Right ventricle myocardium superior (tissue), 1 donor: ENCODE measurements around the gene ARHGEF19. TPM values are rescaled to one million over a fixed set of nuclear protein-coding genes. Genes with fewer than 3 reads are reported as not detected.
"Not testable (repeated sequence)": the region's sequence is repeated elsewhere in the genome, so short reads cannot be mapped to it uniquely, and the experiment has no call there.

Source experiments
- ATAC-seq: fragments of 200-7000 bp; cut with Tn5 transposase; one replicate; pipeline ENCODE4 v1.9.1; 2020; ENCODE audit warnings: mild to moderate bottlenecking; ENCODE audit not compliant: poor library complexity
- DNase-seq: peaks from one replicate; pipeline ENCODE4 v3.0.0-alpha.2; 2020
- intact Hi-C: fragments of 100-400 bp; cut with DNase I; formaldehyde crosslinking; loops from one replicate; pipeline ENCODE4 v1.11.2; 2022
- total RNA-seq: library from RNA; stranded (reverse); fragmentation: NEBNext Ultra II Directional; extraction: Animal tissue kit (Norgen Biotek cat#: 25700); gene quantifications from one replicate; pipeline ENCODE4 v1.2.1, GENCODE V29; 2021
- donor health status: DM: no; HTN: yes; CAD: no; lungs with severe emphysema.

ARHGEF19 gene
- total RNA-seq, 1 donor from 2014 or later, result 1.8 TPM

DNA sequence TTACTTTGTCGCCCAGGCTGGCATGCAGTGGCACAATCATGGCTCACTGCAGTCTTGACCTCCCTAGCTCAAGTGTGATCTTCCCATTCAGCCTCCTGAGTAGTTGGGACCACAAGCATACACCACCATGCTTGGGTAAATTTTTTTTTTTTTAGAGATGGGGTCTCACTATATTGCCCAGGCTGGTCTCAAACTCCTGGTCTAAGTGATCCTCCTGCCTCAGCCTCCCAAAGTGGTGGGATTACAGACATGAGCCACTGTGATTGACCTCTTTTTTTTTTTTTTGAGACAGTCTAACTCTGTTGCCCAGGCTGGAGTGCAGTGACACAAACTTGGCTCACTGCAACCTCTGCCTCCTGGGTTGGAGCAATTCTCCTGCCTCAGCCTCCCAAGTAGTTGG, 33.8 kb upstream of the ARHGEF19 start:
- intact Hi-C loops, result loop anchor here (5.0 kb wide), 1 partner anchor 106 kb away; the partner anchor contains the start of gene FBXO42
- not testable (repeated sequence) for ATAC-seq, DNase-seq

DNA sequence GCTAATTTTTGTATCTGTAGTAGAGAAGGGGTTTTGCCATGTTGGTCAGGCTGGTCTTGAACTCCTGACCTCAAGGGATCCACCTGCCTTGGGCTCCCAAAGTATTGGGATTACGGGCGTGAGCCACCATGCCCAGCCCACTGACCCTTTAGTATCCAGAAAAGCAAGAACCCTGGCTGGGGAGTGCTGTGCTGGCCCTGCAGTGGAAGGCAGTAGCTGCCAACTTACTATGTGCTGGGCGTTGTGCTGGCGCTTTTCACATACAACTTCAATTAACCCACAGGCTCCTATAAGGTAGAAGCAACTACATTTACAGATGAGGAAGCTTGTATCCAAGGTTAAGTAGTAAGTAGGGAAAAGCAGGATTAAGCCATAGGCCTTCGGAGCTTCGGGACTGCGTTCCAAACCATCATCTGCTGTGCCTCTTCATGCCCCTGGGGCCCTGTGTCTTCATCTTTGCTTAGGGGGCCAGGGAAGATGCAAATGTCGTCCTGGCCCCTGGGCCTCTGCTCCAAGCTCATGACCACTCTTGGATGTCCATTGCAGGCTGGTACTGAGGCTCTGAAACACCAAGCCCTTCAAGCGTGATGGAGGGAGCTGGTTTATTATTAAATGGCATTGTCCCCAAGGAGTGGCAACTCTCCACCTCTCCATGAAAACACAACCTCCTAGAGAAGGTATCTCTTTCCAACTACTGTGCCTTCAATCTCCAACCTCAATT, 33.2 kb upstream of the ARHGEF19 start:
- ATAC-seq (no peak), DNase-seq (no peak)
- intact Hi-C loops, result loop anchor here (5.0 kb wide), 1 partner anchor 107 kb away; the partner anchor contains the start of gene FBXO42

GRCh38 chr1:16244650-16245285, 32.3 kb upstream of the ARHGEF19 start:
- DNase-seq, result no peak
- ATAC-seq, result no peak
- intact Hi-C loops, result loop anchor here (5.0 kb wide), 2 partner anchors 108 to 162 kb away; partner anchors contain the start of gene FBXO42

DNA sequence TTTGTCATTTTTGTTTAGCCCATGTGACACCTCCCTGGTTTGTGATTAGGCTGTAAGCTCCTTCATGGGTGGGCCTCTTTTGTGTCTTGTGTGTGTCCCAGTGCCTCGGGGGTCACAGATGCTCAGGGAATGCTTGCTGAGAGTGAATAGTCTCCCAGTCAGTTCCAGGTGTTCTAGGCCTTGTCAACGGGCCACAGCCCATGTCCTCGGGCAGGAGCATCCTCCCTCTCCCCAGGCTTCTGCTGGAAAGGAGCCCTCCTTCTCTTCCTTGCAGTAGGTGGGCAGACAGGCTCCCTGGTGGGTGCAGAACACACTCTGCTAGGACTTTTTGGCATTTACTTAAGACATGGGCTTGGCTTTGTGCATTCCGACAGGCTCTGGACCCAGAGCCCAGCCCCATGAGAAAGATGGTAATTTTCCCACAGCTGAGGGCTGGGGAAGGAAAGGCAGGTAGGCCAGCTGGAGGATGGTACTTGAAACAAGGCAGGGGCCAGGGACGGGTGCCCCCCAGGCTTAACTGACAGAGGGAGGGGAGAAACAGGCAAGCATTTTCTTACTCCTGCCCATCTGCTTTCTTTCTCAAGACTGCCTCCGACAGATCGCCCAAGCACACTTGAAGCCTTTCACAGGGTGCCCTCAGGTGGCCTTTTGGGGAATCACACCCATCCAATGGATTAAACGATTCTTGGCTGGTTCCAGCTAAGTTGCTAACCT, 31.6 kb upstream of the ARHGEF19 start:
- DNase-seq (peak; percentile 80), ATAC-seq (peak; percentile 34)
- intact Hi-C loops, result loop anchor here (5.0 kb wide), 1 partner anchor 162 kb away; no protein-coding TSS in a partner anchor

- intact Hi-C loops, result loop anchor here (5.0 kb wide), 1 partner anchor 161 kb away; no protein-coding TSS in a partner anchor
- no peak for ATAC-seq
- DNase-seq, result peak; percentile 6
Measured at GRCh38 chr1:16243215-16243610, 30.8 kb upstream of the ARHGEF19 start.

DNA sequence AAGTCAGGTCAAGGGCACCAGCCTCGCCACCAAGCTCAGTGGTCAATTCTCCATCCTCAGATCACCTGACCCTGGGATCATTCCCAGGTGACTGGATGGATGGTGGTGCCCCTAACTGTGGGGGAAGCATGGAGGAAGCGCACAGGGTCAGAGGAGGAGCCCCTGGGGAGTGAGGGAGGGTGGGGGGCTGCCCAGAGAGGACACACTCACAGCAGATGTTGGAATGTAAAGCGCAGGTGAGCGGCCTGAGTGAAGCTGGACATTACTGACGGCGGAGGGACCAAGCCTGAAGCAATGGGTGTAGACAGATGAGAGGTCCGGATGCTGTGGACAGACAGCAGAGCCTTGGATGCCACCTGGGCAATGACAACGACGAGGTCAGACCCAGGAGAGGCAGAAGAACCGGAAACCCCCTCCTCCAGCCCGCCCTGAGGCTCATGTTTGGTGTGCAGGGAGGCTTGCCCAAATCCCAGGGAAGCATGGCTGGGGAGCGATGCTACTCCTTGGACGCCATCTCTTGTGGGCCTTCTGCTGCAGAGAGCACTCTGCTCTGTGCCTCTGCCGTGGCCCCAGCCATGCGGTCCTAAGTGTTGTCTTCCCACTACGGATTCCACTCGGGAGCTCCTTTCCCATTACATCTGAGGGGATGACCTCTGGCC, 30.2 kb upstream of the ARHGEF19 start:
- DNase-seq (peak; percentile 20), ATAC-seq (no peak)
- intact Hi-C loops, result loop anchor here (5.0 kb wide), 1 partner anchor 160 kb away; no protein-coding TSS in a partner anchor

GRCh38 chr1:16241221-16241708, 28.8 kb upstream of the ARHGEF19 start:
- peak; percentile 21 for DNase-seq
- intact Hi-C loops, result loop anchor here (5.0 kb wide), 1 partner anchor 159 kb away; no protein-coding TSS in a partner anchor
- no peak for ATAC-seq

DNA sequence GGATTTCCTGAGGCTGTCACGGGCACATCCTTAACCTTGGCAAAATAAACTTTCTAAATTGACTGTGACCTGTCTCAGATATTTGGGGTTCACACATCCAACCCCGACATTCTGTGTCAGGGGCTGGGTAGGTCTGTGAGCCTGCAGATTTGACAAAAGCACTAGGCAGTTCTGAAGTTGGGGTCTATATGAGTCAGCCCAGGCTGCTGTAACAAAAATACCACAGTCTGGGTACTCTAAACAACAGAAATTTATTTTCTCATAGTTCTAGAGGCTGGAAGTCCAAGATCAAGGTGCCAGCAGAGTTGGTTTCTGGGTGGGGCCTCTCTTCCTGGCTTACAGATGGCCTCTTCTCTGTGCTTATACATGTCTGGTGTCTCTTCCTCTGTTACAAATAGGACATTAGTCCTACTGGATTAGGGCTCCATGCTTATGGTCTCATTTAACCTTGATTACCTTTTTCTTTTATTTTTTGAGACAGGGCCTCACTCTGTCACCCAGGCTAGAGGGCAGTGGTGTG, 27.6 kb upstream of the ARHGEF19 start:
- ATAC-seq (no peak), DNase-seq (no peak)
- intact Hi-C loops, result loop anchor here (5.0 kb wide), 1 partner anchor 158 kb away; no protein-coding TSS in a partner anchor

DNA sequence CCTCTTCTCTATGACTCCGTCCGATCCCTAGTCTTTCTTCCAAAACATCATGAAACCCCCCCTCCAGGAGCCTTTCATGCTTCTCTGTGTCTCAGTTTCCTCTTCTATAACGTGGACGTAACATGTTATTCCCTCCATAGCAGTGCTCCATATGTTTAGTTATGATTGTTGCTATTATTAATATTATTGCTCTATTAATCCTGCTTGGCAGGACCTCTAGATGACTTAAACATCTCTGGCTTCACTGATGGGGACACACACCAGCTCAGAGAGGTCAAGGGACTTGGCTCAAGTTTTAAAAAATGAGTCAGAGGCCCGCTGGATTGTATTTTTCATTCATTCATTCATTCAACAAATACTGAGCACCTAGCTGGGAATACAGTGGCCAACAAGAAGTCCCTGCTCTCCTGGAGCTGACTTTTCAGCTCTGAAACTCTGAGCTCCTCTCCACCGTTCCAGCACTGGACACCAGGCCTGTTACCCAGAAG, 24.9 kb upstream of the ARHGEF19 start:
- ATAC-seq, result no peak
- intact Hi-C loops, result no loop called here
- no peak for DNase-seq

GRCh38 chr1:16236511-16237342, 24.3 kb upstream of the ARHGEF19 start, which contains the start of gene CPLANE2:
Gene CPLANE2, minus strand, starts transcription at chr1:16237183. Its CDS starts 441 bp downstream, at chr1:16236742.
- intact Hi-C loops, result no loop called here
- ATAC-seq, result peak; percentile 97
- DNase-seq, result peak; percentile 97

GRCh38 chr1:16235944-16236510, 23.6 kb upstream of the ARHGEF19 start:
- ATAC-seq, result peak; percentile 67
- peak; percentile 53 for DNase-seq
- intact Hi-C loops, result no loop called here

- intact Hi-C loops, result no loop called here
- ATAC-seq (no peak), DNase-seq (no peak)
Measured at GRCh38 chr1:16235347-16235746, 22.9 kb upstream of the ARHGEF19 start.

DNA sequence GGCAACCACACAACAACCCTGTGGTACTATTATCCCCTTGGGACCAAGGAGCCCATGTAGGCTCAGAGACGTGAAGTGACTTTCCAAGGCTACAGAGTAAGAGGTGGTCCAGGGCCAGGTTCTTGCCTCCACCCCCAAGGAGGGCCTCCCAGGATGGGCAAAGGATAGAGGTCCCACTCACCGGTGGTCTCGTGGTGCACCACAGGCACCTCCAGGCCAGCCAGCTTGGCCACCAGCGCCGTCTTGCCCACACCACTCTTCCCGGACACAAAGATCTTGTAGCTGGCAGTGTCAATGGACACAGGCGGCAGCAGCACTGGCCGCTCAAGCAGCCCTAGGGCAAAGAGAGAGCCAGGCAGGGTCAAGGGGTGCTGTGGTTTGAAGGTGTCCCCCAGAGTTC, 21.0 kb upstream of the ARHGEF19 start:
- intact Hi-C loops, result no loop called here
- DNase-seq (peak; percentile 29), ATAC-seq (no peak)

DNA sequence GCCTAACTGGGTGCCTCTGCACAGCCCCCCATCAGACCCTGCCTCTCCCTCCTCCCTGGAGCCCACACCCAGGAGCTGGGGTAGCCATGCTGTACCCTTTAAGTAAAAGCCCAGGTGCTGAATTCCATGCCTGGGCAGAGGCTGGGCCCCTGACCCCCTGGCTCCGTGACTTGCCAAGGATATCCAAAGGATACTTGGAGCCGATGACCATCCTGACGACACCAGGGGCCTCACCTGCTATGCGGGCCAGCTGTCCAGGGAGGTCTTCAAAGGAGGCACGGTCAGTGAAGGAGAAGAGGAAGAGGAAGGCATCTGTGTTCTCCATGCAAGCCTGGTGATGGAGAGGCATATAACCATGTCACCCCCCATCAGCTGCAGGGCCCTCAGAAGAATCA, 19.9 kb upstream of the ARHGEF19 start:
- intact Hi-C loops, result no loop called here
- ATAC-seq, result no peak
- peak; percentile 13 for DNase-seq

GRCh38 chr1:16231331-16232315, 19.2 kb upstream of the ARHGEF19 start:
- DNase-seq (peak; percentile 37), ATAC-seq (no peak)
- intact Hi-C loops, result no loop called here

GRCh38 chr1:16230744-16231143, 18.3 kb upstream of the ARHGEF19 start:
- intact Hi-C loops, result no loop called here
- DNase-seq (peak; percentile 30), ATAC-seq (no peak)
